ENCODE measurements around the gene SUCLG2.

The SUCLG2 gene

GRCh38 chr3:67654099-67654843 lies at the start of gene SUCLG2:
SUCLG2 (minus strand) TSS chr3:67654612; CDS start chr3:67654586, 26 bp downstream.
- peak; percentile 94 for DNase-seq

GRCh38 chr3:67700596-67700995 lies 46.2 kb upstream of the SUCLG2 start:
- no peak for DNase-seq

GRCh38 chr3:67699882-67700281 lies 45.5 kb upstream of the SUCLG2 start:
- no peak for DNase-seq

- DNase-seq: no peak
Measured at GRCh38 chr3:67692621-67693020, 38.2 kb upstream of the SUCLG2 start.

- DNase-seq: no peak
Measured at GRCh38 chr3:67691926-67692325, 37.5 kb upstream of the SUCLG2 start.

GRCh38 chr3:67691207-67691606 lies 36.8 kb upstream of the SUCLG2 start:
- no peak for DNase-seq

GRCh38 chr3:67689806-67690205 lies 35.4 kb upstream of the SUCLG2 start:
- DNase-seq: no peak

- no peak for DNase-seq
Measured at GRCh38 chr3:67688231-67688630, 33.8 kb upstream of the SUCLG2 start.

GRCh38 chr3:67686069-67686468 lies 31.7 kb upstream of the SUCLG2 start:
- DNase-seq: no peak

- DNase-seq: no peak
Measured at GRCh38 chr3:67685499-67685898, 31.1 kb upstream of the SUCLG2 start.

- DNase-seq: no peak
Measured at GRCh38 chr3:67684211-67684610, 29.8 kb upstream of the SUCLG2 start.

- no peak for DNase-seq
Measured at GRCh38 chr3:67683522-67683921, 29.1 kb upstream of the SUCLG2 start.

GRCh38 chr3:67678665-67679064 lies 24.3 kb upstream of the SUCLG2 start:
- no peak for DNase-seq

GRCh38 chr3:67674055-67674454 lies 19.6 kb upstream of the SUCLG2 start:
- DNase-seq: no peak

- DNase-seq: no peak
Measured at GRCh38 chr3:67662733-67663132, 8.3 kb upstream of the SUCLG2 start.

- no peak for DNase-seq
Measured at GRCh38 chr3:67661089-67661488, 6.7 kb upstream of the SUCLG2 start.

- DNase-seq: no peak
Measured at GRCh38 chr3:67657192-67657591, 2.8 kb upstream of the SUCLG2 start.

- DNase-seq: no peak
Measured at GRCh38 chr3:67656614-67657013, 2.2 kb upstream of the SUCLG2 start.

GRCh38 chr3:67655364-67656121 lies 1.1 kb upstream of the SUCLG2 start:
- DNase-seq: peak; percentile 43

GRCh38 chr3:67654844-67655177 lies 399 bp upstream of the SUCLG2 start:
- no peak for DNase-seq

- DNase-seq: no peak
Measured at GRCh38 chr3:67653425-67654098, 850 bp downstream of the SUCLG2 start.

GRCh38 chr3:67650084-67650483 lies 4.3 kb downstream of the SUCLG2 start:
- no peak for DNase-seq

- no peak for DNase-seq
Measured at GRCh38 chr3:67649681-67650080, 4.7 kb downstream of the SUCLG2 start.

GRCh38 chr3:67648701-67649100 lies 5.7 kb downstream of the SUCLG2 start:
- no peak for DNase-seq
